Measurements from ENCODE around the gene VOPP1.

- TF ChIP-seq CTCF (IDR thresholded peaks at IDR 0.05 in 8 of 11, conservative IDR thresholded peaks at IDR 0.05 in 3 of 11): no peak
- TF ChIP-seq POLR2AphosphoS5 (IDR thresholded peaks at IDR 0.05): no peak
- TF ChIP-seq POLR2A (IDR thresholded peaks at IDR 0.05): no peak
Measured at GRCh38 chr7:55483046-55483445, 89.3 kb downstream of the VOPP1 start.

Measured in spleen (tissue), 7 donors.